Cerebellar nuclear complex (tissue), 1 donor: Measurements from ENCODE around the gene SORCS2.

Source experiments
- DNase-seq, 2 experiments: peaks; one replicate each; lab custom pipeline; 2025; lab: John Stamatoyannopoulos, UW

SORCS2 gene

DNA sequence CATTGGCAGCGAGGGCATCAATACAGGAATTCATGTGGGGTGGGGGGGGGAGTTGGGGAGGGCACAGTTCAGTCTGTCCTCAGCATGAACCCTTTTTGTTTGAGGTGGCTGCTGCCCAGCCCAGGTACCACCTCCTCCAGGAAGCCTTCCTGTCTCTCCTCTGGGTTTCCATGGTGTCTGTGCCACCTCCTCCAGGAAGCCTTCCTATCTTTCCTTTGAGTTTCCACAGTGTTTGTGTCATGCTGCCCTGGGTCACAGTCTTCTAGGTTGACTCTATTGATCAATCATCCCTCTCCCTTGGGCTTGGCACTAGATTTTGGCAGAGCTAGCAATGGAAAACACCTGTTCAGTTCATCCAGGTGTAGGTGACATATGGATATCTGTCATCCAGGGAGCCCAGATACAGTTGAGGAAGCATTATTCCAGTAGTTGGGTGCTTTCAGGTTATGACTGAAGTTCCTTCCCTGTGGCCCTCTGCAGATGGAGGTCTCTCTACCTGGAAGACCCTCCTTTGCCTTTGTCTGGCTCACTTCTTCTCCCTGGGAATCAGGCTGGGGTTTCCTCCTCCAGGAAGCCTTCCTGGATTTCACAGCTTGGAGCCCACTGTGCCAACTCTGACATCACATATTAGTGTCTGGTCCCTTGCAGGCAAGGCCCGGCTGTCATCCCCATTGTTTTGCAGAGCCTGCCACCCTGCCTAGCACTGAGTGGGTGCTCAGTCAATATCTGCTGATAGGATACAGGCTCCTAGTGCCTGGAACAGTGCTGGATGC, 96.6 kb downstream of the SORCS2 start:
- no peak for DNase-seq

DNA sequence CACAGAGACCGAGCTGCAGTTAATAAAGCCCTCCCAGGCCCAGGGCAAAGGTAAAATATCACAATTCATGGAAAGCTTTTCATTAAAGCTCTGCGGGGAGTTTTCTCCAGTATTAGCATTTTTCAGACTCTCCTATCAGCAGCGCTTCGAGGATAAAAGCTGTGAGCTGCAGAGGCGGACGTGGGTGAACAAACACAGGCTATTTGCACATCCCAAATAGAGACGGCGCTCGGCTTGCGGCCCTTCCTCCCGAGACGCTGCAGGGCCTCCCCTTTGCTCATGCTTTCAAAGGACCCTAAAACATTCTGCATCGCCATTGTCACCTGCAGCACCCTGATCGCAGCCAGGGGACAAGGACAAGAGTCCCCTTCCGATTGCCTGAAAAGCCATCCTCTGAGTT, 97.3 kb downstream of the SORCS2 start:
- no peak for DNase-seq

DNA sequence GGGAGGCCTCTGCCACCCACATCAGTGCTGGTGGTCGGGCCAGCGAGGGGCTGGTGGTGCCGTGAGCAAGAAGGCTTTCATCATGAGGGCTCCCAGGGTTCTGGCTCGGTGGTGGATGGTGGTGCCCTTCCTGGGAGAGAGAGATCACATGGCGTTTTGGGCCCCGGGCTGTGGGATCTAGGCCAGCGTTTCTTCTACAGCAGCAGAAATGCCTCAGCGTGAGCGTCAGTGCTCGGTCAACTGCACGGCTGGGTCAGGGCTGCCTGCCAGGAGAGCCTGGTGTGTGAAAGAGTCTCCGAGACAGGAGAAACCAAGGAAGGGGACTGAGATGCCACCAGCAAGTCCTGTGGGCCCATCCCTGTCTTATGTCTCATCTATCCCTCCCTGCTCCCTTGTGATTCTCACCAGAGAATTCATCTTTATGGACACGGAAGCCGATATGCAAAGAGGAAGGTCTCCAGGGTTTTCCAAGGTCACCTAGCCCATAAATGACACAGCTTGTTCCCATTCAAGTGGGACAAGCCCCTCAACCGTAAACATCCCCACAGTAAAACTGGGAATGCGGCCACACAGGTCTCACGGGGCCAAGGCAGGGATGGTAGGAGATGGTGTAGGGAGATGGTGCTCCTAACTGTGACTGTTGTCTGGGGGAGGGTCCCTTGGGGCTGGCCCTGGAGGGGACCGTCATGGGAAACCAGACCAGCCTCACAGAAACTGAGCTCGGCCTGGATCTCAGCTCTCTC, 99.2 kb downstream of the SORCS2 start:
- no peak for DNase-seq

DNA sequence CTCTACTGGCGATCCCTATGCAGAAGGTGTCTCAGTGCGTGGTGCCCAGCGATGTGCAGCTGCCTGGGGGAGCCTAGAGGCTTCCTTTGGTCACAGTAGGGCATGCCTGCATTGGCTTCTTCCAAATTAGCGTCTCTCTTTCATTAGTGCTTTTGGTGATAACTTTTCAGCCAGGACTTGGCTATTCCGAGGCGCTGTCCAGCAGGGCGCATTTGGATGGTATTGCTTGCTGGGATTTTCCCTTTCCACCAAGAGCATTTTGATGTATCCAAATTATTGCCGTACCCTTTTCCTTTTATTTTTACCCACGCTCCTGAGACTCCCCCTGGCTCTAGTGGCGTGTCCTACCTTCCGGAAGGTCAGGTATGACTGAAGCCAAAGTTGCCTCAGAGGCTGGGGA, 101.4 kb downstream of the SORCS2 start:
- no peak for DNase-seq

DNA sequence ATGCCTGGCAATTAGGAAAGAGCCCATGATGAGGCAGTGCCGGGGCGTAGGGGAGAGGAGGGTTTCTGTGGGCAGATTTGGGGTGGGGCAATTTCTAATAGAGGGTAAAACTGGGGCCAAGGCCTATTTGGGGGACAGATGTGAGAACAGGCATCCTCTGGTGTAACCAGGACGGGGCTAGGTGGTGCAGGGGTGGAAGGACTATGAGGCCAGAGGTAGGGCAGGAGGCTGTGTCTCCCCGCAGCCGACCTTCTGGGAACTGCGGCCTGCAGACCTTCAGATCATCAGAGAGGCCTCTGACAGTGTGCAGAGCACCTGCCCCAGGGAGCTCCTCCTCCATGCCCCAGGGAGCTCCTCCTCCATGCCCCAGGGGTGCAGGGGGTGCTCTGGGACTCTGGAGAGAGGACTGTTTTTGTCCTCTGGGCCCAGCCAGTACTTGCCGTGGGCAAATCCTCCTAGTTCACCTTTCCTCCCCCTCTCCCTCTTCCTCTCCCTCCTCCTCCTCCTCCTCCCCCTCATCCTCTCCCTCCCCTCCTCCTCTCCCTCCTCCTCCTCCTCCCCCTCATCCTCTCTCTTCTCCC, 101.9 kb downstream of the SORCS2 start:
- no peak for DNase-seq

DNA sequence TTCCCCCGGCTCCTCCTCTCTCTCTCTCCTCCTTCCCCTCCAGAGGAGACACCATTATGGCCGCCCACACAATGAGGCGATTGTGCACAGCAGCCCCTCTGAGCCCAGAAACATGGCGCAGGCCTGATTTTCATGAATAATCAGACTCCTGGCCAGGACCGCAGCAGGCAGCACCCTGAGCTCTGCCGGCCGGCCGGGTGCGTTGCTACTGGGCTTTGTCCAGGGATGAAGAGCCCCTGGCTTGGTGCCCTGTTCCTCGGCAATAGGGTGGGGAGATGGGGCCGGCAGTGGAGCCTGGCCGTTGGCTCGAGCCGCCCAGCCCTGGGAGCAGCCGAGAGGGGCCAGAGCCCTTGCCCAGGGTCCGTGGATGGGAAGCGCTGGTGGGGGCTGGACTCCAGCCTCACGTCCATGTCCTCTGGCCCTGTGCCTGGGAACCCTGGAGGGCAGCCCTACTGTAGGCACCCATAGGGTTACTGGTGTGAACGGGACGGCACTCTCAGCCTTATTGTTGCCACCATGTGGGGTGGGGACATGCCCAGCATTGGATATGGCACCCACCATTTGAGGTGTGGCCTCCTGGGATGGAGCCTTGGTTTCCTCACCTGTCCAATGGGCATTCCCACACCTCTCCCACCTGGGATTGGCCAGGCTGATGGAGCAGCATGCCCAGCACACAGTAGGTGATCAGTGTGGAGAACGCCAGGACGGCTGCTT, 103.0 kb downstream of the SORCS2 start:
- DNase-seq = no peak

DNA sequence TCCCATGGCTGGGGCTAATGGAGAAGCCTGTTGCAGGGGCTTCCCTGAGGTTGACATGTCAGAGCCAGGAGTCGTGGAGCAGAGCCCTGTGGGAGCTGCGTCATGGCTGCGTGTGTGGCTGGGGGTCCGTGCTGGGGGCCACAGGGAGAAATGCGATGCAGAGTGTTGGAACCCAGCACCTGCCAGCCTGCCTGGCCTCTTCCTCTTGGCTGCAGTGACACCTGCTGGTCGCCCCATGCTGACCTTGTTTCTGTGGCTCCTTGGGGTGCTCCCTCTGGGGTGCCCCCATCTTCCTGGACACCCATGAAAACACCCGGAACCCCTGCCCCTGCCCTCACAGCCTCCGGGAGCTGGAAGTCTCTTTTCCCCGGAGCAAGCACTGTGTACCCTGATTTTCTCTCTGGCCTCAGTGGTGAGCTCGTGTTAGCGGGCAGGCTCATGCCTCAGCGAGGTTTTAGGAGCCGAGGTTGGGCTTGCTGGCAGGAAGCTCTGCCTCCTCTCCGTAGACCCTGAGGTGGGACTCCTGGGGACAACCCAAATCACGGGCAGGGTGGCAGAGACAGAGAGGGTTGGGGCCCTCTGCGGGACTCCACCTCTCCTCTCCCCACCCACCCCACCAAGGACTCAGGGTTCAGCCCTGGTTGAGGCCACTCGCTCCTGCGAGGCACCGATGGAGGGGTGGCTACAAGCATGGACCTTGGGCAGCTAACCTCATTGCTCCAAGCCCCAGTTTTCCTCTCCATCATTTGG, 103.7 kb downstream of the SORCS2 start:
- DNase-seq = no peak

DNA sequence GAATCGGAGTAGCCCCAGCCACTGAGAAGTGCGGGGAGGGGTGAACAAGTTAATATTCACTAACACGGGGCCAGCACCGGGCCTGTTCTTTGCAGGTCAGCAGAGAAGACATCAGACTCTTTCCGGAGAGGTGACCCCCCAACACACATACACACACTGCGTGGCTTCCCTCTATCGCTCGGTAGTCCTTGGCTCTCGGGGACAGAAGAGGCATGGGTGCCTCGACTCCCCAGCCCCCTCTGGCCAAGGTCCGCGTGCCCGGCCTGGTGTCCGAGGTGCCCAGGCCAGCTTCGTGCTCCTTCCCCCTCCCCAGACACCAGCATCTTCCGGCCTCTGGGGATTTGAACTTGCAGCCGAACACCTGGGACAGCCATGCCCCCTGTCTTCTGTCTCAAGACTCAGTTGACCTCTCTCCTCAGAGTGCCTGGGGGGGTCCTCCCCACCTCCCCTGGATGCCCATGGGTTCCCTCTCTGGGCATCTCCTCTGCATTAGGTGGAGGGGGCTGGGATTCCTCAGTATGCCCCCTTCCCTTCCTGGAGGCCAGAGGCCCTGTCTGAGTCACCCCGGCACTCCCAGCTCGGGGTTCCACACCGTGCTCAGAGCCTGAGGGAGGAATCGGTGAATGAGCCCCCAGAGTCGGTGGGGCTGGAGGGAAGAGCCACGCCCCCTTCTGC, 104.5 kb downstream of the SORCS2 start:
- no peak for DNase-seq

DNA sequence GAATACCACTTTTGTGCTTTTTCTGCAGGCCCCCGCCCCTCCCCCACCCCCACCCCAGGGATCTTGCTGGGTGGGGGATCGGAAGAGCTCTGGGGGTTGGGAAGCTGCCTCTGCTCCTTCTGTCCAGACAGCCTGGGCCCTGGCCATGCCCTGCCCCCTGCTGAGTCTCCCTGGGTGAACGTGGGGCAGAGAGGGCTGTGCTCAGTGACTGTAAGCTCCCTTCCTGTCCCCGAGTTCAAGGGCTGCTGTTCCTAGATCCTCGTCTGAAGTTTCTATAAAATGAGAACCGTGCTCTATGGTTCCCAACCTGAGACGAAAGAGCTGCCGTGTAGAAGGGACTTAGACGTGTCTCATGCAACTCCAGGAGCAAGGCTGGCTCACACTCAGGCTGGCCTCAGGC, 105.0 kb downstream of the SORCS2 start:
- no peak for DNase-seq

DNA sequence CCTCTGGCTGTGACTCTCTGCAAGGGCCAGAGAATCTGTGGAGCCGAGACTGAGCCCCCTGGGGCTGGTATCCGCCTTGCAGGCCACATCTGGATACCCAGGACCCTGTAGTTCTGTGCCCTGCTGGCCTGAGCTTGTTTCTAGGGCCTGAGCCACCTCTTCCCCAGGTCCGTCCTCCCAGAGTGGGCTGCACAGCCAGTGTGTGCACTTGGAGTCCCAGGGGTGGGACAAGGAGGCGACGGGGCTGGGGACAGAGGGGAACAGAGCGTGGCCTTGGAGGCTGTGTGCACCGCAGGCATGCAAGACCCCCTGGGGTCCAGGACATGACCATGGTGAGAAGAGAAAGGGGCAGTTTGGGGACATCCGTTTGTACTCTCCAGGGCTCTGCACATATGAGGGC, 105.5 kb downstream of the SORCS2 start:
- DNase-seq = no peak

DNA sequence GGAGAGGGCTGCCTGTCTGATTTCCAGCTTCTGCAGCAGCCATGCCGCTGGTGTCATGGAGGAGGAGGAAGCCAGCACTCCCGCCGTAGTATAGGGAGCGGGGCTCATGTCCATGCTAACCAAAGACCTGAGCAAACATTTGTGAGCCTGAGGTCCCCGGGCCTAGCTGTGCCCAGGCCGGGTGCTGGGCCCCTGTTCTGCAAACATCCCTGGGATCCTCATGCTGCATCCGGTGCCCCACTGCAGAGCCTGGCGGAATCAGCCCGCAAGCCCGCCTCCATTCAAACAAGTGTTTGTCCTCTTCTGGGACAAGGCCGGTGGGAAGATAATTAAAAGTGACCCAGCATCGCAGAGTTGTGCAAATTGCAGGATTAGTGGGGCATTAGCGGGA, 106.3 kb downstream of the SORCS2 start:
- no peak for DNase-seq

DNA sequence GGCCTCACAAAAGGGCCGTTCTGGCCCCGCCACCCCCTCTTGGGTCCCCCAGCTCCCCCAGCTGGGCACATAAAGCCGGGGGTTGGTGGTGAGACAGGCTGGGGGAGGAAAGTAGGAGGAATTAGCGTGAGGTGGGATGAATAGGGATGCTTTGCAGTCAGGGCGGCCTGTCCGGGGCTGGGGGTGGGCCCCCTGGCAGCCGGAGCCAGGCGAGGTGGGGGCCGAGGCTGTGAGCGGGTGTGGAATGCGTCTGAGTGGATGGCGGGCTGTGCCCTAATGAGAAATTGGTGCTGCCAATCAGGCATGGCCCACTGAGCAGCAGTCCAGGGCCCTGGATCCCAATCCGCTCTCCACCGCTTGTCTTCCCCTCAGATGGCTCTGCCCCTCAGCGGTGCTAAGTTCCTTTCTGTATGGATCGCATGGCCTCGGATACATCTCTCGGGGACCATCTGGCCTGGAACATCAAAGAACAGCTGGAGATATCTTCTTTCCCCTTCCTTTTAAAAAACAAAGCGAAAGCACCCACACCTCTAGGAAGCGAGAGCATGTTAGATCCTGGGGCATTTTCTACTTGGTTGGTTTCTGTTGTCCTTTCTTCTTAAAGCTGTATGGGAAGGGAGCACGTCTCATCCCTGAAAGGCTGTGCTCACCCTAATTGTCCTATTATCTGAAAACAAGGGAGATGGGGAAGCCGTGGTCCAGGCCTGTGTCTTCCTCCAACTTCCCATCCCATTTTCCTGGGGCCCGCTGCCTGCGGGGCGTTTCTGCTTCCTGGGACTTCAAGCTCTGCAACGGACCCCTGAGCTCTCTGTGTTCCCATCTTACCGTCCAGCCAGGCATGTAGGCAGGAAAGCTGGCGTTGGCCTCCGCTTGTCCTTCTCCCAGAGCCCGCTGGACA, 106.9 kb downstream of the SORCS2 start:
- no peak for DNase-seq

DNA sequence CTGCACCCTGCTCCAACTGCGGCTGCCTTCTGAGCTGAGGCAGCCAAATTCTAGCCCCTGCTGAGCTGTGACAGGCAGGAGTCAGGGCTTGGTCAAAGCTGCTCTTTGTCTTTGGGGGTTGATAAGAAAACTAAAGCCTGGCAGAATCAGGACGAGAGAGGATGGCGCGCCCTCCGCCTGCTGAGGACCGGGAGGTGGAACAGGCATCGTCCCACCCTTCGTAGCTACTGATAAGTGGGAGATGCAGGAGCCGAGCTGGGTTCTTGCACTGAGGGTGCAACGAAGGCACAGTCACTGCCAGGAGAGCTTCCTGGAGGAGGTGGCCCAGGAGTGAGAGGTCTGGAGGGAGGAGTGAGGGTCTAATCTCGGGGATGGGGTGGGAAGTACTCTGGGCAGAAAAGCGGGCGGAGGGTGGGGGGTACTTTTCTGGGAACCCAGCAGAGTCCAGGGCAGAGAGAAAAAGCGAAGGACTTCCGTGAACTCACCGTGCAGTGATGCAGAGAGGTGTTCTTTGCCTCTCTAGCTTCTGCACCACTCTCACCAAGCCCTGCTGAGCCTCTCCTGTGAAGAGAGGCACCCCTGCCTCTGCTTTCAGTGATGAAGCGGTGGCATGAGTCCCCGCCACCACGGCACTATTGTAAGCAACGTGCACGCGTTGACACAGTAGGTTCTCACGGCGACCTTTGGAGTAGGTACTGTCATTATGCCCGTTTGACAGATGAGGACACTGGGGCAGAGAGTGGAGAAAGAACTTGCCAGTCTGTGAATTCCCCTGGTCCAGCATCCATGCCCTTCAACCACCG, 107.8 kb downstream of the SORCS2 start:
- DNase-seq = no peak

DNA sequence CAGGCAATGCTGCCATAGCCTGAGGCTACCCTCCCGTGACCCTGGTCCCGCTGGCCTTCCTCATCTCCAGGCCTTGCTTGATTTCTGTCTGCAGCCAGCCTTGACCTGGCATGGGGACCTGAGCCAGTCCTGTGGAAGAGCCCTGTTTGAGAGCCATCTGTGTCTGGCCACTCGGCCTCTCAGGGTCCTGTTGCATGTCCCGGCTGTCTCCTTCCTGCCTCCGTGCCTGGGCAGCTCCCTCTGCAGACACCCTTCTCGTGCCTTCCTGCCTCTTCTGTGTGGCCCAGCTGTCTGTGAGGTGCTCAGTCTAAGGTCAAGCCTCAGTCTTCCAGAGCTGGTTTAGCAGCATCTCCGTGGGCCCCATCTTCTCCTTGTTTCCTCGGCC, 108.4 kb downstream of the SORCS2 start:
- no peak for DNase-seq

DNA sequence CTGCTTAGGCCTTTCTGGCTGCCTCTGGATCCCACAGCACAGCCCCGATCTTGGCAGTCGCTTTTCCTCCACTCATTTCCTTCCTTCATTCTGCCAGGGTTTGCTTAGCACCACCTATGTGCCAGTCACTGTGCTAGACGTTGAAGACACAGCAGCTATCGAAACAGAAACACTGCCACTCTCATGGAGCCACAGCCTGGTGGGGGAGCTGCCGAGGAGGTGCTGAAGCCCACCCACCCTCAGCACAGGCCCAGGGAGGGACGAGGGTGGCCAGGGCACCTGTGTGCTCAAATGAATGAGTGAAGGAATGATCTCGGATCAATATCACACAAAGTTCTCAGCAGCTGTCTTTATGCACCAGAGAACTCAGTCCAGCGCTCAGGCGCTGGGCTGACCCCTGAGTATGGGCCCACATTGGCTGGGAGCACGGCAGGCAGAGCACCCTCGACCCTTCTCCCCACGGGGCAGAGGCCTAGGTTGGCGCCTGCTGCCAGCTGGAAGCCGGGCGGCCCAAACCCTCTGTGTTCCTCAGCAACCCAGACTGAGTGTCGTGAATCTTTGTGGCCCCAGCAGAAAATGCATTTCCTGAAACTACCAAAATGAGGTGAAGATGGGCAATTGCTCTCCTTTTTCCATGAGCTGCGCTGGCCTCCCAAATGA, 108.9 kb downstream of the SORCS2 start:
- DNase-seq = no peak

DNA sequence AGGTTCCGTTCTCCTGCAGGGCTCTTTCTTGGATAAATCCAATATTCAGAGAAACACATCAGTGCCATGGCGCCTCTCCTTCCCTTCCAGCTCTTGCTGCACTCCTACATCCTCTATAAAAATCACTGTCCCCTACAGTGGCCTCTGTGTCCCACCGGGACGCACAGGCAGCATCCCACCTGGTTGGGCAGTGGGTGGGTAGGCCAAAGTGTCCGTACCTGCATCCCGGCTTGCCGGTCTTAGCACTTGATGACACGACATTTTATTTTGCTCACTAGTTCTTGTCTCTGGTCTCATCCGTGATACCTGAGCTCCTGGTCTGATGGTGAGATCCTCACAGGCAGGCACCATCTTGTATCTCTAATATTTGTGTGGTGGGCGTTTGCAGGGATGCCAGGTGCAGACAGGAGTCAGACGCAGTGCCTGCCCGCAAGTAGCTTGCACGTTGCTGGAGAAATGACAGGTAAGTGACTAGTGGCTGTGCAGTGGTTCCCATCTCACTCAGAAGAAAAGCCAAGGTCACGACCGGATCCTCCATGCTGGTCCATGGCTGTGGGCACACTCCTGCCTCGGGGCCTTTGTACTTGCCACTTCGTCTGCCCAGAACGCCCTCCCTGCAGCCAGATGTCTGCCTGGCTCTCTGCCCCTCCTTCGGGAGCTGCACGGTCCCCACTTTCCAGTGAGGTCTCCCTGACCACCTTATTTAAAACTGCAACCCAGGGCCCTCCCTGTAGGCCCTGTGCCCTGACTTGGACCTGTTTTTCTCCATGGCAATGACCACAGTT, 109.7 kb downstream of the SORCS2 start:
- DNase-seq = no peak

DNA sequence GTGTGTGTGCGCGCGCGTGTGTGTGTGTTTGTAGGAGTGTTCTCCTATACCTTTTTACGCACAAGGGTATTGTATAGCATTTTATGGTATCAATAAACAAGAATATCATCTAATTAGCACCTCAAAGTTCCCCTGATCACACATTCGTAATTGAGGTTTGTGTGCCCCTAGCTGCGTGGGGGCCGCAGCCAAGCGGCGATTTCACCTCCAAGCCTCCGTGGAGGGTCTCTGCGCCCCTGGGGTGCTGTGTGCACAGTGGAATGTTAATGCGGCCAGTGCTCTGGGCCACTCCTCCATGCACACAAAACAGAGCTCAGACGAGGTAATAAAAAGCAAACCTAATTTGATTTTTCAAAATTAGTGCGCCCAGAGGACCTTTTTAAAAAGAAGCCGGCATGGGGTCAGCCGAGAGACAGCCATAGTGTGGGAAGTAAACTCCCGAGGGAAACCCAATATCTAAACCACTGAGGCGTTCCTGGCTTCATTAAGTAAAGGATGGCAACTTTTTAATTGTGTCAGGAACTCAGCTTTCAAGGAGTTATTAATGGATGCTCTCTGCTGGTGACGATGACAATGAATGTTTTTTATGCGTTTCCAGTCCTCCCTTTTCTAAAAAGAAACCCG, 110.6 kb downstream of the SORCS2 start:
- no peak for DNase-seq

DNA sequence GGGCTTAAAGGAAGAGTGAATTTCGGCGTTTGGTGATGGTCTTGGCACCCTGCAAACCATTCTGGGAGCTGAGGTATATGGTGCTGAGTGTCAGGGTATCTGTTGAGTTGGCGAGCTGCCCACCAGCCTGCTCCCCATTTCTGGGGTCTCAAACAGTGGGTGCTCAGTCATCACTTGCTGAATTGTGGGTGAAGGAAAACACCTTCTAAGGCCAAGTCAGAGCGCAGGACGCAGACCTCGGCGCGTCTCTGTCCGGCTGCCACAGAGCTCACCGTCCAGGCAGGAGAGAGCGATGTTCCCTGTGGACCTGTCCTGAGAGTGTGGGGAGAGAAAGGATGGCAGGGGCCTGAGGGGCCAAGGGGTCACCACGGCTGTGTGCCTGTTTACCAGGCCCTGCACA, 111.2 kb downstream of the SORCS2 start:
- no peak for DNase-seq
